NT2/D1 (cell line): ENCODE measurements around the gene DIAPH1.

Source experiments
- SUZ12 ChIP-seq: IDR thresholded peaks from 2 replicates; pipeline ENCODE4 v1.6.1; 2011; ENCODE audit not compliant: insufficient read length, insufficient read depth; ENCODE audit errors: extremely low read depth
- ZNF274 ChIP-seq: IDR thresholded peaks from 2 replicates; pipeline ENCODE4 v1.6.1; 2011; ENCODE audit warnings: mild to moderate bottlenecking, low read depth, low read length

GRCh38 chr5:141558150-141558549 is 60.6 kb downstream of the DIAPH1 start:
- no peak for TF ChIP-seq ZNF274
- no peak for TF ChIP-seq SUZ12
